Cardiac muscle cell (in vitro differentiated cells and primary cell): ENCODE results near the gene EME2. TPM values are rescaled to one million over a fixed set of nuclear protein-coding genes. Genes with fewer than 3 reads are reported as not detected.

ENCODE experiments used
- DNase-seq, 2 donors: peaks; one replicate each; pipeline versions ENCODE4 v3.0.0 to v3.0.0-alpha.2; 2010 to 2017; ENCODE audit warnings: low read depth in 1 of 2, low spot score in 1 of 2
- H3K27ac ChIP-seq: fragments of 200-600 bp; sonication (generic); 2 replicates; pipeline ENCODE4 v1.5.1; 2016
- H3K27me3 ChIP-seq: fragments of 200-600 bp; sonication (generic); 2 replicates; pipeline ENCODE4 v1.6.0; 2016; ENCODE audit warnings: control low read depth
- H3K36me3 ChIP-seq: fragments of 200-600 bp; sonication (generic); 2 replicates; pipeline ENCODE4 v1.5.1; 2016; ENCODE audit warnings: control low read depth
- H3K4me1 ChIP-seq: fragments of 200-600 bp; sonication (generic); 2 replicates; pipeline ENCODE4 v1.8.1; 2017; ENCODE audit warnings: low read depth, mild to moderate bottlenecking, mixed run types
- H3K4me3 ChIP-seq: fragments of 200-600 bp; sonication (generic); 2 replicates; pipeline ENCODE4 v1.5.1; 2016; ENCODE audit warnings: mild to moderate bottlenecking
- H3K9me3 ChIP-seq: fragments of 200-600 bp; sonication (generic); 2 replicates; pipeline ENCODE4 v1.5.1; 2017; ENCODE audit warnings: low read depth, mild to moderate bottlenecking, control low read depth
- CTCF ChIP-seq: IDR thresholded peaks from 2 replicates; pipeline ENCODE4 v1.5.1; 2012; ENCODE audit warnings: low read depth, mild to moderate bottlenecking, low read length
- polyA plus RNA-seq: library from polyadenylated mRNA; unstranded; fragments of >200 nt; fragmentation: Nextera tagmentation; extraction: Ambion mirVana; gene quantifications from 2 replicates; pipeline ENCODE4 v1.2.1, GENCODE V29; 2016
- total RNA-seq: library from RNA; depleted of rRNA; stranded (reverse); fragments of >200 nt; gene quantifications from 2 replicates; pipeline ENCODE4 v1.2.3, GENCODE V29; 2016

Gene EME2
- total and polyA plus RNA-seq, 2 experiments from 2014 or later = 18.7 to 19.3 TPM

DNA sequence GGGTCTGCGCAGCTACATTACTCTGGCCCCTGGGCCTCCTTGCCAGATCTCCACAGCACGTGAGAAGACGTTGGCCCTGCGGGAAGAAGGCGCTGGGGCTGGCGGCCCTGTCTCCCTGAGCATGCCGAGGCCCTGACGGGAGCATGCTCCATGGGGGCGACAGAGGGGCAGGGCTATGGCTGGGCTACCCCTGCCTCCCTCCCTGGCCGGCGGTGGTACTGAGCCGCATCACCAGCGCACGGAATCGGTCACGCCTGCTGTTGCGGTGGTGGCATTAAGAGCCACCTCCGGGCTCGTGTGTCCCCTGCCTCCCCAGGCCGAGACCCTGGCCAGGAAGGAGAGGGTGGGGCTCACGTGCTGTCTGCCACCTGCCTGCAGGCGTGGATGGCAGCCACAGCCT lies 38.5 kb upstream of the EME2 start:
- H3K27ac ChIP-seq = no peak overlapping the region
- no peak for TF ChIP-seq CTCF
- H3K4me3 ChIP-seq = no peak overlapping the region

GRCh38 chr16:1734816-1735215 lies 37.8 kb upstream of the EME2 start:
- Histone ChIP-seq H3K9me3 (no peaks in the 10 kb centered on the region), H3K4me3 (no peak overlapping the region), H3K27me3 (no peaks in the 10 kb centered on the region), H3K36me3 (peaks cover 10% of the 10 kb centered on the region), H3K27ac (no peak overlapping the region), H3K4me1 (no peaks in the 10 kb centered on the region)
- TF ChIP-seq CTCF = no peak
- no peak for DNase-seq

More for the DNA sequence above, 38.5 kb upstream of the EME2 start:
- DNase-seq = no peak
- H3K4me1 ChIP-seq = no peaks in the 10 kb centered on the region
- peaks cover 14% of the 10 kb centered on the region for H3K36me3 ChIP-seq
- no peaks in the 10 kb centered on the region for H3K27me3 ChIP-seq
- no peaks in the 10 kb centered on the region for H3K9me3 ChIP-seq

- no peaks in the 10 kb centered on the region for H3K9me3 ChIP-seq
These were observed 32.4 kb upstream of the EME2 start for GRCh38 chr16:1740234-1740633.

DNA sequence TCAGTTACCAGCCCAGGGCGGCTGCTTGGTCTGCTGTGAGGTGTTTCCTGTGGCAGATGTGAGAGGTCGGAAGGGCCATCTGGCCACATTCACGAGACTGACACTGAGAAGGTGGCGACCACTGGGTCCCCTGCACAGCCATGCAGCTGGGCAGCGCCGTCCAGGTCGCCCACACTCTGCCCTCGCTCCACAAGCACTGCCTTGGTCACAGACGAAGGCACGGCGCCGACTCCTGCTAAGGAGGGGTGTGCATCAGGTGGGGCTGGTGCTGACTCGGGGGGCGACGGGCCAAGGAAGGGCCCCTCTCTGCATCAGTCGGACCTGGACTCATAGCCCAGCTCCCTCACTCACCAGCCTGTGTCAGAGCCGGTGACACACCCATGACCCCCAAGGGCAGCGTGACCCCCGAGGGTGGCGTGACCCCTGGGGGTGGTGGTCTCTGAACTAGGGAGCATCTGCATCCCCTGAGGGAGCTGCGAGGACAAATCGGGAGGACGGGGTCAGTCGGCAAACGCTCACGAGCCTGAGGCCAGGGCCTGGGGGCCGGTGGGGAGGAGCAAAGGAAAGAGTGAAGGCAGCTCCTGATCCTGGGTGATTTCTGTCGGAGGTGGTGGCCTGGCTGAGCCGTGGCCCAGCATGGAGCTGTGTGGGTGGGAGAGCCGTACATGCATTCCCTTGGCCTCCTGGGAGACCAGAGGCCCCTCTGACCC lies 31.7 kb upstream of the EME2 start:
- H3K4me3 ChIP-seq = no peak overlapping the region
- H3K36me3 ChIP-seq = peaks cover 4% of the 10 kb centered on the region
- no peak for DNase-seq
- TF ChIP-seq CTCF = no peak
- H3K9me3 ChIP-seq = no peaks in the 10 kb centered on the region
- no peak overlapping the region for H3K27ac ChIP-seq
- no peaks in the 10 kb centered on the region for H3K27me3 ChIP-seq
- no peaks in the 10 kb centered on the region for H3K4me1 ChIP-seq

More at GRCh38 chr16:1740234-1740633, 32.4 kb upstream of the EME2 start:
- TF ChIP-seq CTCF = no peak
- H3K27me3 ChIP-seq = no peaks in the 10 kb centered on the region
- DNase-seq = no peak
- no peak overlapping the region for H3K27ac ChIP-seq
- no peak overlapping the region for H3K4me3 ChIP-seq
- H3K4me1 ChIP-seq = no peaks in the 10 kb centered on the region
- peaks cover 4% of the 10 kb centered on the region for H3K36me3 ChIP-seq

DNA sequence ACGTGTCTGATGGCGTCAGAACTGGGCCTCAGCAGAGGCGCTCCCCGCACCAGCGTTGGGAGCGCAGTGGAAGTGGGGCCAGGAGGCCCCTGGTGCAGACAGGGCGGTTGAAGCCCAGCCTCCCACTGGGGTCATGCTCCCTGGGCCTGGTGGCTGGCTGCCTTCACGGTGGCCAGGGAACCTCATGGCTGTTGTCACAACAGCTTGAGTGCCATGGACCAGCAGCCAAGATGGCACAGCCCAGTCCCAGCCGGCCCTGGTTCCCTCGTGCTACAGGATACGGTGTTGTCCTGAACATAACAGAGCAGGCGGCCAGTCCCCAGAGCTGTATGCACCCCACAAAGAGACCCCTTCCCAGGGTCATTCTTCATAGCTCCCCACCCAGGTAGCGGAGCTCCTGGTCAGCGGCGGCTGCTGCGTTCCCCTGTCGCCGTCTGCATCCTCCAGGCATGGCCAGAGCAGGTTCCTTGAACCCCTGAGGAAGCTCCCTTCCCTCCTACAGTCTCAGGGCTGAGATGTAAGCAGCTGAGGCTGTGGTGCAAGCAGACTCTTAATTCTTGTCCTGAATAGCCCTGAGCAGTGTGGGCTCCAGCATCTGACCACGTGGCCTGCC lies 31.0 kb upstream of the EME2 start:
- peaks cover 4% of the 10 kb centered on the region for H3K36me3 ChIP-seq
- no peaks in the 10 kb centered on the region for H3K4me1 ChIP-seq
- TF ChIP-seq CTCF = no peak
- no peak for DNase-seq
- H3K27ac ChIP-seq = no peak overlapping the region
- no peaks in the 10 kb centered on the region for H3K9me3 ChIP-seq
- H3K27me3 ChIP-seq = no peaks in the 10 kb centered on the region
- no peak overlapping the region for H3K4me3 ChIP-seq
